Body of pancreas (tissue), 4 donors: ENCODE results near the gene IRAK3. TPM values are rescaled to one million over a fixed set of nuclear protein-coding genes. Genes with fewer than 3 reads are reported as not detected.
A peak's percentile ranks its signal among the peaks of the same experiment; 100 is the strongest.
"Not testable (repeated sequence)": the region's sequence is repeated elsewhere in the genome, so short reads cannot be mapped to it uniquely, and the experiment has no call there.

ENCODE experiments used
- ATAC-seq: fragments of 150-250 bp; one replicate; pipeline ENCODE4 v1.9.1; 2016
- DNase-seq, 4 donors: peaks; one replicate each; pipeline ENCODE4 v3.0.0-alpha.2; 2019
- H3K27ac ChIP-seq, 4 donors: fragments of 200-600 bp; sonication (generic); 1 replicate in 3 of 4; 2 replicates in 1 of 4; pipeline versions ENCODE4 v1.5.1 to v1.6.1; 2016 to 2019; ENCODE audit warnings: mild to moderate bottlenecking in 1 of 4, mixed read lengths in 1 of 4, moderate library complexity in 1 of 4
- H3K27me3 ChIP-seq, 2 donors: fragments of 200-600 bp; sonication (generic); one replicate each; pipeline ENCODE4 v1.6.0; 2016; ENCODE audit warnings: mild to moderate bottlenecking in 1 of 2
- H3K36me3 ChIP-seq, 2 donors: fragments of 200-600 bp; sonication (generic); replicated peaks in 1 of 2; 2 replicates each; pipeline ENCODE4 v1.5.1; 2016; ENCODE audit warnings: low read depth in 2 of 2; ENCODE audit not compliant: insufficient read depth in 1 of 2
- H3K4me1 ChIP-seq: fragments of 200-600 bp; sonication (generic); one replicate; pipeline ENCODE4 v1.6.0; 2016
- H3K4me3 ChIP-seq, 2 donors: fragments of 200-600 bp; sonication (generic); 1 replicate in 1 of 2; 2 replicates in 1 of 2; pipeline ENCODE4 v1.5.1; 2016 to 2019
- H3K9me3 ChIP-seq, 3 donors: fragments of 200-600 bp; sonication (generic); 1 replicate in 2 of 3; 2 replicates in 1 of 3; pipeline ENCODE4 v1.5.1; 2016
- POLR2A ChIP-seq, 3 donors: fragments of 450-650 bp; IDR thresholded peaks; one replicate each; pipeline ENCODE4 v1.6.1; 2016; ENCODE audit warnings: antibody characterized with exemption in 3 of 3, mild to moderate bottlenecking in 2 of 3
- WGBS, 2 donors: methylation state at CpG; one replicate each; pipeline ENCODE4 v1.1.5; 2017; 5-methylcytosine and 5-hydroxymethylcytosine counted together
- intact Hi-C: fragments of 100-400 bp; cut with DNase I; formaldehyde crosslinking; loops from one replicate; pipeline ENCODE4 v1.15.1; 2023
- total RNA-seq, 2 donors: library from RNA; depleted of rRNA; stranded (reverse); fragments of >200 nt; gene quantifications; one replicate each; pipeline ENCODE4 v1.1.0, GENCODE V29; 2016
- TF ChIP-seq, protein P1 (sequence below), 7 experiments: fragments of 450-650 bp in 4 of 7; fragments of 200-600 bp in 3 of 7; sonication (generic) in 3 of 7; IDR thresholded peaks; one replicate each; pipeline ENCODE4 v1.5.1; 2016 to 2019; ENCODE audit warnings: antibody characterized with exemption in 7 of 7

Gene IRAK3
- total RNA-seq, 2 donors from 2014 or later = 6.2 to 6.3 TPM

DNA sequence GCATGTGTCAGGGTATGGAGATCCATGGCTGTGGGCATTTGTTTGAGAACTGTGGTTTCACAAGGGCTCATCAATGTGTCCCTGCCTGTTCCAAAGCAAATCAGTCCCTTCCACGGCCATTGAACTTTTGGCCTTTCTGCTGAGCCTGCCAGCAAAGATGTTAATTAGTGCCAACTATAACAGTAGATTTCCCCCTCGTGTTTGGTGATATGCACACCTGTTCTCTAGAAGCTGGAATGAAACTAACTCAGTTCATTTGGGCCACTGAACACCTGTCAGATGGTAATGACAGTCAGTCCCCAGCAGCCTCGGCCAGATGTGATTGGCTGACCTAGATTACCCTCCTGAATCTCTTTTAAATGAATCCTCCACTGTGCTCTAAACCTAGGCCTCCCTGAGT lies 43.2 kb downstream of the IRAK3 start:
- intact Hi-C loops = no loop called here
- DNase-seq = peak in 2 of 4 donors; percentile 14 to 17
- WGBS, 2 donors = 17 to 21% methylated on average over 3 of the region's 3 CpGs
- no peaks in the 10 kb centered on the region for H3K9me3 ChIP-seq
- TF ChIP-seq, protein P1, sequence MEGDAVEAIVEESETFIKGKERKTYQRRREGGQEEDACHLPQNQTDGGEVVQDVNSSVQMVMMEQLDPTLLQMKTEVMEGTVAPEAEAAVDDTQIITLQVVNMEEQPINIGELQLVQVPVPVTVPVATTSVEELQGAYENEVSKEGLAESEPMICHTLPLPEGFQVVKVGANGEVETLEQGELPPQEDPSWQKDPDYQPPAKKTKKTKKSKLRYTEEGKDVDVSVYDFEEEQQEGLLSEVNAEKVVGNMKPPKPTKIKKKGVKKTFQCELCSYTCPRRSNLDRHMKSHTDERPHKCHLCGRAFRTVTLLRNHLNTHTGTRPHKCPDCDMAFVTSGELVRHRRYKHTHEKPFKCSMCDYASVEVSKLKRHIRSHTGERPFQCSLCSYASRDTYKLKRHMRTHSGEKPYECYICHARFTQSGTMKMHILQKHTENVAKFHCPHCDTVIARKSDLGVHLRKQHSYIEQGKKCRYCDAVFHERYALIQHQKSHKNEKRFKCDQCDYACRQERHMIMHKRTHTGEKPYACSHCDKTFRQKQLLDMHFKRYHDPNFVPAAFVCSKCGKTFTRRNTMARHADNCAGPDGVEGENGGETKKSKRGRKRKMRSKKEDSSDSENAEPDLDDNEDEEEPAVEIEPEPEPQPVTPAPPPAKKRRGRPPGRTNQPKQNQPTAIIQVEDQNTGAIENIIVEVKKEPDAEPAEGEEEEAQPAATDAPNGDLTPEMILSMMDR (IDR thresholded peaks at IDR 0.05) = no peak
- no peaks in the 10 kb centered on the region for H3K27me3 ChIP-seq
- ATAC-seq = no peak
- no peak overlapping the region for H3K27ac ChIP-seq
- no peaks in the 10 kb centered on the region for H3K4me1 ChIP-seq
- no peaks in the 10 kb centered on the region for H3K36me3 ChIP-seq
- no peak overlapping the region for H3K4me3 ChIP-seq

DNA sequence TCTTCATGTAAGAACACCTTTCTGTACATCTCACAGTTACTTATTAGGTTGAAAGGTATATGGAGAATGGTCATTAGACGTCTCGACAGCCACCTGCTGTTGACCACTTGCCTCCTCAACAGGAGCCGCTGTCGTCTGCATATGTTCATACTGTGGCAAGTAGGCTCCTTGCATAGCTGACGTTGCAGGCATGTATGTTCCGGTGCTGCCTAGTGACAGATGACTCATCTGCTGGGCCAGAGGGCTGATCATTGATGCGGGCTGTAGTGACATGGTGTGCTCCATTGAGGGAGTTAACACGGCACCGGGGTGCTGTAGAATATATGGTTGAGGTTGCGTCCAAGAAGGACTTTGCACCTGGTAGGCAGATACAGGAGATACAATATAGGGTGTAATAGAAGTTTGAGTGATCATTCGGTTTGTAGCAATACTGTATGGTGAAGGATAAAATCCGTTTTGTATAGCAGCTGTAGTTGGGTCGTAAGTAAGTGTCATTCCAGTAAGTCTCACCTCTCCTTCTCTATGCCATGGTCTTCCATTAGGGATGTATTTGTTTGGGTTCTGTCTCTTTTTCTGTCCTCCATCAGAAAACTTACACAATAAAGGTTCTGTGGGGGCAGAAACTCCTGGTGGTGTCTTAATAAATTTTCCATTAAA lies 45.2 kb downstream of the IRAK3 start:
- intact Hi-C loops, H3K9me3 ChIP-seq, H3K4me3 ChIP-seq, H3K4me1 ChIP-seq, H3K27me3 ChIP-seq, H3K27ac ChIP-seq, H3K36me3 ChIP-seq, ATAC-seq: not testable (repeated sequence)
- peak in 2 of 4 donors; percentile 13 to 44 for DNase-seq
- whole genome bisulfite sequencing, 2 donors = 81 to 88% methylated on average over 12 to 13 of the region's 13 CpGs

DNA sequence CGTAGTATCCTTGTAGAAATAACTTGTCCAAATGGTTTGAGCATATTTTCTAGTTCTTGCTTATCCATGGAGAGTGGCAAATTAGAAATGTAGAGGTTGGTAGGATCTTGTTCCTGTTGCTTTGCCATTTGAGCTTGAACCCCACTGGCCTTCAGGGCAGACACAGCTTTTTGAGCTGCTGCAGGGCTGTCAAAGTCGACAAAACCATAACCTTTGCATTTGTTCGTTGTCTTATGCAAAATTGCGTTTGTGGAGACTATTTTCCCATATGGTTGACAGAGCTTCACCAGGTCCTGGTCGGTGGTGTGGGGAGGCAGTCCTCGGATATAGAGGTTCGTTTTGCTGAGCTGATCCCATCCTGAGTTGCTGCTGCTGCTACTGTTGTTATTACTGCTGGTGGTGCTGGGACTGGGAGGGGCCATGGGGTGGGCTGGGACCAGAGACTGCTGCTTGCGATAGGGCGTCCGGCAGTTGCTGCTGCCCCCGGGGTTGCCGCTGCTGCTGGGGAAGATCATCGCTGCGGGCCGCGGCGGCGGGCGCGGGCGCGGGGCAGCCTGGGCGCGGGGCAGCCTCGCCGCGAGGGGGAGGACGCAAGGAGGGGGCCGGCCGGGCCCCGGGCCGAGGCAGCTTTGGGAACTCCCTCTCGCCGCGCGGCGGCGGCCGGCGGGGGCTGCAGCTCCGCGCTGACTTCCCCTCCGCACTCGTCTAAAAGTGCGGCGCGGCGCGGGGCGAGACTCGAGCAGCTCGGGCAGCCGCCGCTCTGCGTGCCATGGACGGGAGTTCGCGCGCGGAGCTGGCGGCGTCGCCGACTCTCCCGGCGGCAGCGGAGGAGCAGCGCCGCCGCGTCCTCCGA lies 46.0 kb downstream of the IRAK3 start:
- ATAC-seq (peak; percentile 71), DNase-seq (peak; percentile 23 to 51 (median 33))
- H3K9me3 ChIP-seq, H3K27ac ChIP-seq, intact Hi-C loops, H3K4me1 ChIP-seq, H3K36me3 ChIP-seq, H3K27me3 ChIP-seq, H3K4me3 ChIP-seq: not testable (repeated sequence)
- TF ChIP-seq, protein P1 (IDR thresholded peaks at IDR 0.05) = peak in 1 of 7 experiments; percentile 20
- WGBS, 2 donors = 7 to 12% methylated on average over 24 to 52 of the region's 72 CpGs

DNA sequence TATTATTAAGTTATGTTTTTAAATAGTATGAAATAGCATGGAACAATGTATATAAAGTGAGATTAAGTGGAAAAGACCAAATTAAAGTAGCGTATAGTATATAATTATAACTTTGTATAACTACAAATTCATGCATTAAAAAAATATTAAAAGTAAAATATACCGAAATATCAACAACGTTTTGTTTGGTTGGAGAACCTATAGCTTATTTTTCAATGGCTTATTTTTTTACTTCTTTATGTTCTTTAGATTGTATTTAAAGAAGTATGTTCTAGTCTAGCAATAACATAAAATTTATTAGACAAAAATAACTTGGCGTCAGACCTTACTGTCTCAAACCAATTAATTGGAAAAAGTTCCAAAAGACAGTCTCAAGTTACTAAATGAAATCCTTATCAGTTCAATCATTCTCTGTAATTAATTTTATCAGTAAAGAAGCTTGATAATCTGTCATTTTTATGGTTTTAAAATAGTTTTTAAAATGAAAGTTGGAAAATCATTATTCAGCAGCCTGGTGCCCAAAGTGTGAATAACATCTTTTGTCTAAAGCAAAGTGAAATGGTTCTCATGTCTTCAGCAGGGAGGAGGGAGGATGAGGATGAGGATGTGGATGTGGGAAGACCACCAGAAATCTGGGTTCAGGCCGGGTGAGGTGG lies 46.7 kb downstream of the IRAK3 start:
- H3K36me3 ChIP-seq = no peaks in the 10 kb centered on the region
- 40 to 47% methylated on average over 5 of the region's 5 CpGs for WGBS, 2 donors
- DNase-seq (no peak), ATAC-seq (no peak)
- TF ChIP-seq POLR2A (IDR thresholded peaks at IDR 0.05) = no peak
- TF ChIP-seq, protein P1 (IDR thresholded peaks at IDR 0.05) = peak in 1 of 7 experiments; percentile 4
- intact Hi-C loops = no loop called here
- H3K4me3 ChIP-seq = no peak overlapping the region
- H3K27me3 ChIP-seq = no peaks in the 10 kb centered on the region
- no peak overlapping the region for H3K27ac ChIP-seq
- H3K4me1 ChIP-seq = no peaks in the 10 kb centered on the region
- no peaks in the 10 kb centered on the region for H3K9me3 ChIP-seq

DNA sequence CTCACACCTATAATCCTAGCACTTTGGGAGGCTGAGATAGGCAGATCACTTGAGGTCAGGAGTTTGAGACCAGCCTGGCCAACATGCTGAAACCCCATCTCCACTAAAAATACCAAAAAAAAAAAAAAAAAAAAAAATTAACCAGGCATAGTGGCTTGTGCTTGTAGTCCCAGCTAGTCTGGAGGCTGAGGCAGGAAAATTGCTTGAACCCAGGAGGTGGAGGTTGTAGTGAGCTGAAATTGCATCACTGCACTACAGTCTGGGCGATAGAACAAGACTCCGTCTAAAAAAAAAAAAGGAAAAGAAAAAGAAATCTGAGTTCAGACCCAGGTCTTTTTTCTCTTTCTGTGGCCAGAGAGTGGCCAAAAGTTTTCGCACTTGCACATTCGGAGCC lies 47.3 kb downstream of the IRAK3 start:
- ATAC-seq, H3K27ac ChIP-seq, H3K4me1 ChIP-seq, H3K9me3 ChIP-seq, intact Hi-C loops, H3K36me3 ChIP-seq, DNase-seq, H3K27me3 ChIP-seq, H3K4me3 ChIP-seq: not testable (repeated sequence)
- WGBS, 2 donors = 92 to 93% methylated on average over 4 of the region's 4 CpGs
